GM19240 (cell line): Measurements from ENCODE around the gene DAAM1.
A peak's percentile ranks its signal among the peaks of the same experiment; 100 is the strongest.

Experiments used
- DNase-seq: peaks from one replicate; pipeline ENCODE4 v3.0.0; 2011; ENCODE audit warnings: low spot score; ENCODE audit not compliant: insufficient read length

Gene DAAM1

DNA sequence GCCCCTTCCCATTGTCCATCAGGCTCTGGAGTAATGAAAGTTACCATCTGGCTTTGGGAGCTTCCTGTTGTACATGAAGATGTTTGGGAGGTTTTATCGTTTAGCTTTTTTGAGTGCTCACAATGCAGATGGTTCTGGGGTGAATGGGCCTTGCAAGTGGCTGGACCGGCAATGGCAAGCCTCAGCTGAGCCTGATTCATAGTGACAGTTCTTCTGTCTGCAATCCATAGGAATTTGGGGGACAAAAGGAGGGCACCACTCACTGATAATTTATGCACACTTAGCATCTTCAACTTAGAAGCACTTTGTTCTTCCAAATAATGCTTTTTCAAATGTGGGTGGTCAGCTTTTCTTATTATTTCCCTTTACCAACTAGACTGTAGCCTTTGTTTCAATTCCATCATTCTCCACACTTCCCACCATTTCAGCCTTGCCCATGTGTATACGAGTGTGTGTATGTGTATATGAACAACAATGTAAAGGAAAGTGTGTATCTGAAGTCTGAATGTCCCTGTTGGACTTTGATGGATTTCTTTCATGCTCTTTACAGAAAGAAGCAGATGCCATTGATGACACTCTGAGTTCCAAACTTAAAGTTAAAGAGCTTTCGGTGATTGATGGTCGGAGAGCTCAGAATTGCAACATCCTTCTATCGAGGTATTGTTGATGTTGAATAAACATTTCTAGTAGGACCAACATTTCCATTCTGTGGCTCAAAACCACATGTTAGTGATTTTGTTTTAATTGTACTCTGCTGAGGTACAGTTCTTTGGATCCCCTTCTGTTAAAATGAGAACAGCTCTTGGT is 151.3 kb downstream of the DAAM1 start:
- DNase-seq = no peak

DNA sequence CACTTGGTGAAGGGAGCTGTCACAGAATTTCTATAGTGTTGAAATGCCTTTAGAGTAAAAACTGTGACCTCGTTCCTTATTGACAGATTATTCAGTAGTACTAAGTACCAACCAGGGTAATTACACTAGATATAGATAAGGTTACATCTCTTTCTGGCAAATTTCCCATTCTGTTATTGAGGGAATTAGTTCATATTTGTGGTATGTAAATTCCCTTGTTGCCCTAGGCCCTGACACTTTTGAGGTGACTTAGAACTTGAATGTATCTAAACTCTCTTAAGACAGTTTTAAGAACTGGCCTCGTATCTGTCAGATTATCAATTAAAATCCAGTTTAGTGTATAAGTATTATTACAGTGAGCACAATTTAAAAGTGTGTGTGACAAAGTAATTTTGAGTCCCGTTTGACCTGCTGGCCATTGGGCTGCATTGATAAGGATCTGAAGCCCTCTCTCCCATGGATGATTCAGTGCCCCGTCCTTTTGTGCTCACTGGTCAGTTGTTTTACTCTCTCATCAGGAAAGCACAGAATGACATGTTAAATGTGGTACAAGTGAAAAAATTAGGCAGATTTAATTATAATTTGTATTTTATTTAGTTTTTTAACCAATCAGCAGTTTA is 153.5 kb downstream of the DAAM1 start:
- no peak for DNase-seq

DNA sequence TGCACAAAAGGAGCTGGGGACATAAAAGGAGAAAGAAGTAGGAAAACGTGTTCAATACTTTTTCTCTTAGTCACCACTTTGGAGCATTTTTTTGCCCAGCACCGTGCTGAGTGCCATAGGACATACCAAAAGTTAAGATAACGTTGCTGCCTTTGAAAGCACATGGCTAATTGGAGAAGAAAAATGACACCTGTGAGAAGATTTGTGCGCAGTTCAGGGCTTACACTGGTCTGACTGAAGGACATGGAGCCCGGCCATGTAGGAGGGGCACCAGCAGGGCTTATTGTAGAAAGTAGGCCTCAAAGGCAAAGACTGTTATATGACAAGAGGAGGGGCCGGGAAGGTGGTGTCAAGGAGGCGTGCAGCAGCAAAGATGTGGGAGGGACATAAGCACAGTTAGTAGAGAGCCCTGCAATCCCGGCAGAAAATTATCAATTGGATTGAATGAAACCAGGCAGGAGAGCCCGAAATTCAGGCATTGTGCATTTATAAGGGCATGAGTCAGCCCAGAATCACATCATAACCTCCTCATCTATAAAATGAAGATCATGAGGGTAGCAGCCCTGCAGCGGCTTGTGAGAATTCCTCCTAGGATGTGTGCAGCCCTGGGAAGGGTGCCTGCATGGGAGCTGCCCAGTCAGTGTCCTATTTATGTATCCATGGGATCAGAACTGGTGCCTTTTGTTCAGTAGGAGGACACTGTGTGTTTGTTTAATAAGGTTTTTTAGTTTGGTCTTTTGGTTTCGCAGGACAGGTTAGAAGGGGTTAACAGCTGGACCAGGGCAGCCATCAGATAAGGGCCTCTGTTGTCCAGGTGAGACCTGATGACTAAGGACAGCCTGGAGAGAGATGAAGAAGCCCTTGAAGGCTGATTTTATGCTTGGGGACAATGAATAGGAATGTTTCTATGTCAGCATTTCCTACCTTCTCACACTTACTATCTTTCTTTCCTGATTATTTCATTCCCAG is 154.3 kb downstream of the DAAM1 start:
- DNase-seq = no peak

DNA sequence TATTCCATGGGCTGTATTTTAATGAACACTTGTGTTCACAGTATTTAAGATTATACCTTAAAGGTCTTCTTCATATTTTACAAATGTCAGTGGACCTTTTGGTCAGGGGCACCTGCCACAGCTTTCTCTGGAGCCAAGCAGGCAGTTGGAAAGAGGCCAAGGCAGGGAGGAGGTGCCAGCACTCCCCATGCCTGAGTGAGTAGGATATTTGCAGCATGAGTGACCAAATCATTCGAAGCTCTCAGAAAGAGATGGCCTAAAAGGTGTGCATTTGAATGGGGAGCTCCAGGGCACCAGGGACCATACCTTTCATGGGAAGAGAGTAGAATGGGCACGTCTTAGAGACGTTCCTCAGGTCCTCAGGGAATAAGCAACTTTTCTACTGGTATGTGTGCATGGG is 155.1 kb downstream of the DAAM1 start:
- DNase-seq = no peak

DNA sequence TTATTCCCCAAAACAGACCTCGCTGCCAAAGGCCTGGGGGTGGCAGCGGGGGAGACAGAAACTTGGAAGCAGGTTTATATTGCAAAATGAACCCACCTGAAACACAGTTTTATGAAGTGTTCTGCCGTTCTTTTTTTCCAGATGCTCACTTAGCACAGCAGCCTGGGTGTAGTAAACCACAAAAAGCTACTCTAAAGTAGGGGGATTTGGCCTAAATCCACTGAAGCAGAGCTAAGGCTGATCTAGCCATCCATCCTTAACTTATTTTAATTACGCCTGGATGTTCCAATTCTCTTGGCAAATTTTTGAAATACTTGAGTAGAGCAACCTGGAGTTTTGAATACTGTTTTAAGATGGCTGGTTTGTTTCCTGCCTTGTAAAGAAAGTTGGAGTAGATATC is 155.5 kb downstream of the DAAM1 start:
- DNase-seq = no peak

DNA sequence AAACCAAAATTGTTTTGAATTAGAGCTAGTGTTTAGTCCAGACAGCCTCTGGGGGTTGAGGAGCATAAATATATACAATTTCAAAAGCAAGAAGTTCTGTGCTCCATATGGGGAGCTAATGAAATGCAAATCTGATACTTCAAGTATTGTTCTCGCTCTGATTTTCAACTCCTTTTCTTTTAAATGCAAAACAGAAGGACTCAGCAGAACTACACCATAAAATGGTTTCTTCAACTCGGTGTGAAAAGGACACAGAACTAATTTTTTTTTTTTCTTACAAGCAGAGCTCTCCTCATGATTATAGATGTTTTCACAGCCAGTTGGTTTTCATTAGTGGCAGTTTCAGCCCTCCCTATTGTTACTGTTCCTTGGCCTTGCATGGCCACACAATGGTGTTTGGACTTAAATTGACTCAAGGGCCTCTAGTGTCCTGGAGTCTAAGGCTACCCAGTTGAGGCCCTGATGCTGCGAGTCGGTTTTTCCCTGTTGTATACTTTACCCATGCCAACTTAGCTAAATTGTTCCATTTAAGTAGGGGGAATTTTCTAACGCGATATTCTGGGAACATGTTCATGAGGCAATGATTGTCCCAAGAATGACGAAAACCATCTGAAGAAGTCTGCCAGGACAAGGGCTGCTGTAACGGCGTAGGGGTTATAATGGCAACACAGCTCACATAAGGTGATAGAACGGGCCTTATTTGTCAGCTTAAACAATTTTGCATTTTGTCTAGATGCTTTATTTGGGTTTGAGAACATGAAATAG is 156.4 kb downstream of the DAAM1 start:
- DNase-seq = no peak

DNA sequence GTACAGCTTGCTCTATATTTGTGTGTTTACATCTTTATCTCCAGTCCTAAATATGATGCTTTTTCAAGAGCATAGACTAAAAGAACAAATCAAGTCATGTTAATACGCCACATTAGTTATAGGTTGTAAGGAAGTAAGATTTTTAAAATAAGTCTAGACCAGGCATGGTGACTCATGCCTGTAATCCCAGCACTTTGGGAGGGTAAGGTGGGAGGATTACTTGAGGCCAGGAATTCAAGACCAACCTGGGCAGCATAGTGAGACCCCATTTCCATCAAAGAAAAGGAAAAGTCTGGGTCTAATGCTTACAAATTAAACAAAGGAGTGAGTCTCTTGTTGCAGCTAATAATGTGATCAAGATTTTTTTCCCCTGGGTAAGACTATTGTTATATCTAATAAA is 157.9 kb downstream of the DAAM1 start:
- DNase-seq = no peak

DNA sequence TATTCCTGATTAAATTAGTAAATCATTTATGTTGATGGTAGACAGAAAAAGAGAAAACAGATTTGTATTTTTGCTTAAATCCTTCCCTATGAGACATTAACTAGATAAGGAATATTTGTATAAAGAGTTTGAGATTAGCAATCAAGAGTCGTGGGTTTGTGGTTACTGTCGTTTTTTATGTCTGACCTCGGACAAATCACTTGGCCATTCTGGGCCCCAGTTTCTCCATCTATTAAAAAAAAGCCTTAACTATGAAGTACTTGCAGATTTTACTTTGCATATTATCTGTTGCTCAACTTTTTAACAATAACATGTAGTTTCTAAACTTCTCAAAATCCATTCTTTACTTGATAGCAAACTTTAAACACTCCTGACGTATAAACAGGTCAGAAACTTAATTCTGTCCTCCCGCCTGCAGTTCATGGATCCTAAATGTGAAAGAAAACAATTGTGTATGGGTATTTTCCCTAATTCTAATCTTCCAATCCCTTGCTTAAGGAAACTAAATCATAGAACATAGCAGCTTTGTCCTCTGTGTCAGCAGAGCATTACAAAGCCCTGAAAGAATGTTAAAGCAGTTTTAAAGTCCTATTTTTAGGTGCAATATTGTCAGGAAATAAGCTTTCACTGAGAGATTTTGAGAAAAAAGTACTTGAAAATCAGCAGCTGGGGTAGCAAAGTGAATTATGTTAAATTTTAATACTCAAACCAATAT is 158.5 kb downstream of the DAAM1 start:
- no peak for DNase-seq

DNA sequence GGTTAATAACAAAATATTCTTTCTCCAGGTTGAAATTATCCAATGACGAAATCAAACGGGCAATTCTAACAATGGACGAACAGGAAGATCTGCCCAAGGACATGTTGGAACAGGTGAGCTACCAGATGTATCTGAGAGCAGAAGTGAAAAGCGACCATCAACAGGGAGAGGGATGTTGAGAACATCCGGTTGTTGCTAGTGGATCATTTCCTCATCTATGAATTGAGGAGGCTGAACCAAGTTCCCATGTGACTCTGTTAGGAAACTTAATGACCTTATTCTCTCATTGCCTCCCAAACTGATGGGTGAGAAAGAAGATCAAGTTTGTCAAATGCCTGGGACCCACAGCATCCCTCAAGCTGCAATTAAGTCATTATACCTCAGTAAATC is 159.0 kb downstream of the DAAM1 start:
- no peak for DNase-seq

DNA sequence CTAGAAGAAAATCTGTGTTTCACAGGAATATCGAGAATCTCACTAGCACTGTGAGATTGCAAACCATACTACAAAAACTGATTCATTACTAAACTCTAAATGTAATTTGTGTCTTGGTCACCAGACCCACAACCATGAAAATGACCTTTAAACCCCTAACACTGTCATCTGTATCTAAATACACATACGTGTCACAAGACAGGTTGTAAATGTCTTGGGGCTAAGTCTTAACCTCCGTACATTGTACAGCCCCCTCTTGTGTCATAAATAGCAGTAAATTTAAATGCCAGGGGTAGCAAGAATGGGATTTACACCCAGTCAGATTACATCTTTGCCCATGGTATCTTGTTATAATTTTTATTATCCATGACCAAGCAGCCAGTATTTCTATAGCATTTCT is 159.4 kb downstream of the DAAM1 start:
- DNase-seq = no peak

DNA sequence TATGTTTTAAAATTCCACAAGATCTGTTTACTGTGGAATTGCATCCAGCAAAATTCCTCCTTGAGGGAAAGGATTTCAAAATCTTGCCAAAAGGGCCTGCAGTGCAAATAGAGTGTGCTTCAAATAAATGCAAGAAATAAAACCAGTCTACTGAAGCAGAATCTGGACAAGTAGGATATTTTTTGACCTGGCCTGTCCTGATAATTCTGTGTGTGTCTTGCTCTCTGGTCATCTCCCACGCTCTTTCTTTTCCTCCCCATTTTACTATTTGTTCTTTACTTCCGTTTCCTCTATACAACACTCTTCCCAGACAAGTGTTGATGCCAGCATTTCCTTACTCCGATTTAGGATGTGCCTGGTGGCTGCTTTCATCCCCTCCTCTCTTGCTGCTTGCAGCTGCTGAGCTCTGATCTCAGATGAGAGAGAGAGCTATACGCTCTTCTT is 160.8 kb downstream of the DAAM1 start:
- no peak for DNase-seq

DNA sequence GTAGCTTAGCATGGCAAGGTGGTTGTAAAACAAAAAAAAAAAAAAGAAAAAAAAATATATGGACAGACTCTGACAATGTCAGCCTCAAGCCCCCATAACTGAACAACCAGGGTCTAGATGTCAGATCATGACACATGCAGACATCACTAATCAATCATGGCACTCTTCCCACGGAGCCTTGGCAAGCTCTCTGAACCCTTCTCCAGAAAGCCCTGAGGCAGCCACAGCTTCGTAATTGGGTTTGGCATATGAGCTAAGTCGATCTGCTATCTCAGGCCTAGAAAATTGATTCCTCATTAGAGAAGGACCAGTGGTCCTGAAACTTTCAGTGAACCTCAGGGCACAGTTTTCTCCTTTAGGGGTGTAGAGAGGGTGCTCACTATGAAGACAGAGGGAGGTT is 164.5 kb downstream of the DAAM1 start:
- no peak for DNase-seq

DNA sequence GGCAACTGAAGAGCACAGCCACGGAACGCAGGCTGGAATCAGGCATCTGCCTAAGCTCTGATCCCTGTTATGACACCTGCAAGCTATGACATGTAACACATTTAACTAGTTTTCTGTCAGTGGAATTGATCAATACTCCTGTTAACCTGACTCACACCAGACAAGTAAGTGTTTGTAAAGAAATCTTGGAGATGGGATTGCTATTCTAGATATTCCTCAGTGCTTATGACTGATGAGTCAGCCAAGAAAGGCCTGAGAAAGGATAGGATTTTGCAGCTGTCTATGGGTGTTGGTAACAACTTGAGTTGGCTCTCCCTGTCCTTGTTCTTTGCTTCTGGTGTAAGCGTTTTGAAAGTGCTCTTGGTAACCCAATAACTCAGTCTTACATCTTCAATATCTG is 166.2 kb downstream of the DAAM1 start:
- no peak for DNase-seq

DNA sequence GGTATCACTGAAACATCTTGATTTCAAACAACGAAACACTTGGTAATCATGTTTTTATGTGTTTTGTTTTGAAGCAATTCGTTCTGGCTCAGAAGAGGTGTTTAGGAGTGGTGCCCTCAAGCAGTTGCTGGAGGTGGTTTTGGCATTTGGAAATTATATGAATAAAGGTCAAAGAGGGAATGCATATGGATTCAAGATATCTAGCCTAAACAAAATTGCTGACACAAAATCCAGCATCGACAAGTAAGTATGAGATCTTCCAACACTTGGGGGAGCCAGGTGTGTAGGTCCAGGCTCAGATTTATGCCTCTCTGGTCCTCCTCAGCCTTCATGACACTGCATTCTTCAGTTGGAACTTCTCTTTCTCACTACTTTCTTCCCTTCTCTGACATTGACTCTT is 166.6 kb downstream of the DAAM1 start:
- no peak for DNase-seq

DNA sequence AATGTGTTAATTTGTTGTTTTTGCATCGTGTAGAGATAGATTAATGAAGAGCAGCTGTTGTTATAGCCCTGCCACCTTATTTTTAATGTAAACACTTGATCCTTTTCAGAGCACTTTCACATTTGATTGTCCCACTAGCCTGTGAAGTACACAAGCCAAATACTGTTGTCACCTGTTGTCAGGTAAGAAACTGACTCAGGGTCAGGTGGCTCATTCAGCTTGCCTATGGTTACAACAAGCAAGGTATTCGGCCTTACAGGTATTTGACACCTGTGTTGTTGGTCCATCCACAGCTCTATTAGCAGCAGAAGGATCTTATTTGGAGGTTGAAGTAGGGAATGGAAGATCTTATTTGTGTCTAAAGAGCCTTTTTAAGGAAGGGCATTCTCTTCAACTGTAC is 167.8 kb downstream of the DAAM1 start:
- DNase-seq = no peak

DNA sequence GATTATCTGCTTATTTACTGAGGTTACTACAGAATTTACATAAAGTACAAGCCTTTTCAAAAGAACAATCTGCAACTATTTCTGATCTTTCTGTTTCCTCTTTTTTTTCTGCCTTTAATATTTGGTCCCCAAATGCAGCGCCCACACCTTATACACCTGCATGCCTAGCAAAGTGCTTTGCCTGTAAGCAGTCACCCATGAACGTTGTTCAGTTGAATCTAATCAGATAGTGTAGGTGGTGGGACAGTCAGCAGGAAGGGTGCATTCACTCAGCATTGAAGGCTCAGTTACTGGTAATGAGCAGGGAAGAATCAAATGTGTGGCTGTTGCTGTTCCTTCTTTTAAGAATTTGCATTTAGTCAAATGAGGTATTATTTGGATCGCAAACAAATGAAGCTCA is 168.3 kb downstream of the DAAM1 start:
- DNase-seq = peak; percentile 13

DNA sequence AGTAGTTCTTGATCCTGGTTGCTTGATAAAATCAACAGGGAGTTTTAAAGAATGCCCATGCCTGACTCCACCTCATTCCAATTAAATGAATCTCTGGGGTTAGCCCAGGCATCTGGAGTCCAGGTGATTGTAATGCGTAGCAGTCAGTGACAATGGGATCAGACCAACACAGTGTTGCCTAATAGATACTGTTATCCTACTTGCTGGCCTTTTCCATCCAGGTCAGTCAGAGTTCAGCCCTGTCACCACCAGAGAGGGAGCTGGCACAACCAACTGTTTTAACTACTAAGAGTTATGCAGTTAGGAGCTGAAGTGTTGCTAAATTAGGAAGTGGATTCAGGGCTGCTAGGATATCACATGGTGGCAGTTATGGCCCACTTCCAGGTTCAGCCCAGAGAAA is 169.6 kb downstream of the DAAM1 start:
- no peak for DNase-seq

DNA sequence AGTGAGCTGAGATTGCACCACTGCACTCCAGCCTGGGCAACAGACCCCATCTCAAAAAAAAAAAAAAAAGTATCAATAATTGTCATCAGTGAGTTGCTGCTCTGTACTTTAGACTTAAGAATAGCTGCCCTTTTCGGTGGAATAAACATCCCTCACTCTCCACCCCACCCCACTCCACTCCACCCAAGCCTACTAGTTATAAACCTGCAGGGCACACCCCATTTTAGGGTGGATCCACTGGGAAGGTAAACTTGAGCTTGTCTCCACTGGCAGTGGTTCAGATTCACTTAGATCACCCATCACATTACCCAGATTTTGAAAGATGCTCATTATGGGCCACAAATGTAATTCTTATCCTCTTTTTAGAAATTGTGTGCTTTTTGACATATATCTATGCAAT is 170.3 kb downstream of the DAAM1 start:
- no peak for DNase-seq

DNA sequence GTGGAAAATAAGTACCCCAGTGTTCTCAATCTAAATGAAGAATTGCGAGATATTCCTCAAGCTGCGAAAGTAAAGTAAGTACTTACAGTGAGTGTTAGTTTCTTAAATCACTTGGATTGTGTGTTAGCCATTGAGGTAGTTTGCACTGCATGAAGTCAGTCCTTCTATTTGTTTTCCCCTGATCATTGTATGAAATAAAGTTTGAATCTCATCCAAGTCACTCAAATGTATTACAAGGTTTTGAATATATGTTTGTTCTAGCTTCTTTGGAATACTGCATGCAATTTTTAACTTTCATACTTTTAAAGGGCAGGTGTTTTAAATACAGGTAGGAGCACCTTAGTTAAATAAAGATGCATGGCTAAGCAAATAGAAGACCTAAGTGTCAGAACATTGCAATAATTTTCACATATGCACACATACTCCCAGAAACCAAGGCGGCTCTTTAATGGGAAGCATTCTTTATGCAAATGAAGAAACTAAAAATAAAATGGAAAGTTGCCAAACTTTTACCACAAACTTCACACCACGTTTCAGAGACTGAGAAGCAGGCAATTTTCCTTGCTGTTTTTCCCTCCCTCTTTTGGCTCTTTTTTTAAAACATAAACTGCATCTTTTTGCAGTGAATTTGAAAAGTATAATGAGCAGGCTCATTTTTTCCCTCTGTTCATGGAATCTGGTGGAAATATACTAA is 171.1 kb downstream of the DAAM1 start:
- no peak for DNase-seq

DNA sequence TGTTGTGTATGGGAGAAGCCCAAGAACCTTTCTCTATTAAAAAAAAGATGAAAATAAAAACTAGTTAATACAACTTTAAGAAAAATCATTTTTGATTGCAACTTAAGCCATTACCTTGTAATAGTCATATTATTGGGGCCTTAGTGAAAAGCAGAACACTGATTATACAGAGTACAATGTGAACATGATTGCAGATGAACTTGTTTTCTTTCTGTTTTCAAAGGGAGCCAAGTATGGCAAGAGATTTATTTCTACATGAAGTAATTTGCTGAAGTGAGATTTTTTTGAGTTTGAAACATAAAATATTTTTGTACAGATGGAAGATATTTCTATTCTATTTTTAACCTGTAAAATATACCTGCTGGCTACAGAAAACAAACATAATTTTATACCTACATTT is 171.8 kb downstream of the DAAM1 start:
- DNase-seq = no peak
